ENCODE results near the gene PIPOX.
"Not testable (repeated sequence)": the region's sequence is repeated elsewhere in the genome, so short reads cannot be mapped to it uniquely, and the experiment has no call there.

PIPOX gene

DNA sequence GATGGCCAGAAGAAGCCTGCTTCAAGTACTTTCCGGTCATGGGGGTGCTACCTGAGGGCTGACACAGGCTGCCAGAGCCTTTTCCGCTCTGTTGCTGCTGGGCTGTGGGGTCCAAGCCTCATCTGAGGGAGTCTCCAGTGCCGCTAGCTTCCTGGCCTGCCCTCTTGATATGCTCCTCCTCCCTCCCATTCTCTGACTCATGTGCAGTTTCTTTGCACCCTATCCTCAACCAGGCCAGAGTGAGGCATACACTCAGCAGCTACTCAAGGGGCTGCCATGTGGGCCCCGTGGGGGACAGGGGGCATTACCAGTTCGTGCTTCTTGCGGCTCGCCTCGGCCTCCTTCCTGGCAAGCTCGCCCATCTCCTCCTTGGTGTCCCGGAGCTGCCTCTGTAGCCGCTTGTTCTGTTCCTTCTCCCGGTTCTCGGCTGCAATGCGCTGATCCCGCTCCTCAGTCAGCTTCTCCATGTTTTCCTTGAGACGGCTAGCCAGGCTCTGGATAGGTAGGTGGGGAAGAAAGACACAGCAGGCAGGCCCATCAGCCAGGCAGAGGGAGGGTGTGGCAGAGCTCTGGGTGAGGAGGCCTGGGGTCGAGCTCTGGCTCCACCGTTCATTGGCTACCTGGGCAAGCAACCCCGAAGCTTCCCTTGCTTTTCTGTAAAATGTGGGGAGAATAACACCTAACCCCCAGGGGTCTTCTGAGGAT is 43.8 kb downstream of the PIPOX start:
- Mint-ChIP-seq H3K27me3 (ENCODE audit: low read depth) (no peaks in the 10 kb centered on the region), H3K27ac (no peak overlapping the region), H3K4me3 (no peak overlapping the region), H3K36me3 (ENCODE audit: low read depth) (peaks cover 16% of the 10 kb centered on the region), H3K4me1 (ENCODE audit: low read depth) (no peaks in the 10 kb centered on the region), H3K9me3 (no peaks in the 10 kb centered on the region)

DNA sequence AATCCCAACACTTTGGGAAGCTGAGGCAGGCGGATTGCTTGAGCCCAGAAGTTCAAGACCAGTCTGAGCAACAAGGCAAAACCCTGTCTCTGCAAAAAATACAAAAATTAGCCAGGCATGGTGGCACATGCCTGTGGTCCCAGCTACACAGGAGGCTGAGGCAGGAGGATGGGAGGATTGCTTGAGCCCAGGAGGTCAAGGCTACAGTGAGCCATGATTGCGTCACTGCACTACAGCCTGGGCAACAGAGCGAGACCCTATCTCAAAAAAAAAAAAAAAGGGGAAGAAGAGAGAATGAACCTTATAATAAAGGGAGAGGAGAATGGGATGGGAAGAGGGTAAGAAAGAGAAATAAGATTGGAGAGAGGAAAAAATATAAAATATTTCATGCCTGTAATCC is 45.8 kb downstream of the PIPOX start:
- H3K4me3 Mint-ChIP-seq; H3K27ac Mint-ChIP-seq; H3K27me3 Mint-ChIP-seq (ENCODE audit: low read depth); H3K4me1 Mint-ChIP-seq (ENCODE audit: low read depth); H3K9me3 Mint-ChIP-seq: not testable (repeated sequence)
- H3K36me3 Mint-ChIP-seq (ENCODE audit: low read depth): peaks cover 19% of the 10 kb centered on the region

DNA sequence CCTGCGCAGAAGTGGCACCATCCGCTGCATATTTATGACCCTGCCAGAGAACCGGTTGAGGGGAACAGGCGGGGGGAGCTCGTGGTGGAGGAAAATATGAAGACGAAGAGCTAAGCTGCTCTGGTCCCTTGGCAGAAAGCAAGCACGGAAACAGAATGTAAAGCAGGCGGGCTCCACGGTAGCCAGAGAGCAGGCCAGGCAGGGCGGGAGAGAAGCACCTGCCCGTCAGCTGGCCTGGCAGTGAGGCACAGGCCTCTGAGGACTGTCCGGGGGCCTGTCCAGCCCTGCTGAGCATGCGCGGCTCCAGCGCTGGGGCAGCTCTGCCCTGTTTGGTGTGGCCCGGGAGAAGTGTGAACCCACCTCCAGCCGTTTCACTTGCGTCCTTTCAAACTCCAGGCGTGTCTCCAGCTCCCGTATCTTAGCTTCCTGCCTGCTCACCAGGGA is 46.7 kb downstream of the PIPOX start:
- no peak overlapping the region for H3K27ac Mint-ChIP-seq
- H3K4me3 Mint-ChIP-seq: no peak overlapping the region
- peaks cover 23% of the 10 kb centered on the region for H3K36me3 Mint-ChIP-seq (ENCODE audit: low read depth)
- H3K27me3 Mint-ChIP-seq (ENCODE audit: low read depth): no peaks in the 10 kb centered on the region
- H3K4me1 Mint-ChIP-seq (ENCODE audit: low read depth): no peaks in the 10 kb centered on the region
- H3K9me3 Mint-ChIP-seq: no peaks in the 10 kb centered on the region

DNA sequence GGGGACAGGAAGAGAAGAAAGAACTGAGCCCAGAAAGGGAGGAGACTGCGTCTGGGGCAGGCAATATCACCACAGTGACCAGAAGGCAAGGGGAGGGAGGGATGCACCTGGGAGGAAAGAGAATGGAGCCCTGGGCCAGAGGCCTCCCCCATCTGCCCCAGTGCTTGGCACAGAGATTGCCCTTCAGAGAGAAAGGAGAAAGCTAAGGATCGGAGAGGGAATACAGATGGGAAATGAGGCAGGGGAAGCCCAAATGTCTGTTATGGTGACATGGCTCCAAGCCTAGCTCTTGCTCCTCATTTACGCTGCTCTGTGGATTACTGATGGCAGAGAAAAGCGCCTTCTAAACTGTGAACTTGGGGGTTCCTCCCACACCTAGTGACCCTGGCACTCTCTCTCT is 47.2 kb downstream of the PIPOX start:
- H3K36me3 Mint-ChIP-seq (ENCODE audit: low read depth): peaks cover 23% of the 10 kb centered on the region
- H3K4me3 Mint-ChIP-seq: no peak overlapping the region
- no peaks in the 10 kb centered on the region for H3K27me3 Mint-ChIP-seq (ENCODE audit: low read depth)
- H3K9me3 Mint-ChIP-seq: no peaks in the 10 kb centered on the region
- H3K4me1 Mint-ChIP-seq (ENCODE audit: low read depth): no peaks in the 10 kb centered on the region
- no peak overlapping the region for H3K27ac Mint-ChIP-seq

DNA sequence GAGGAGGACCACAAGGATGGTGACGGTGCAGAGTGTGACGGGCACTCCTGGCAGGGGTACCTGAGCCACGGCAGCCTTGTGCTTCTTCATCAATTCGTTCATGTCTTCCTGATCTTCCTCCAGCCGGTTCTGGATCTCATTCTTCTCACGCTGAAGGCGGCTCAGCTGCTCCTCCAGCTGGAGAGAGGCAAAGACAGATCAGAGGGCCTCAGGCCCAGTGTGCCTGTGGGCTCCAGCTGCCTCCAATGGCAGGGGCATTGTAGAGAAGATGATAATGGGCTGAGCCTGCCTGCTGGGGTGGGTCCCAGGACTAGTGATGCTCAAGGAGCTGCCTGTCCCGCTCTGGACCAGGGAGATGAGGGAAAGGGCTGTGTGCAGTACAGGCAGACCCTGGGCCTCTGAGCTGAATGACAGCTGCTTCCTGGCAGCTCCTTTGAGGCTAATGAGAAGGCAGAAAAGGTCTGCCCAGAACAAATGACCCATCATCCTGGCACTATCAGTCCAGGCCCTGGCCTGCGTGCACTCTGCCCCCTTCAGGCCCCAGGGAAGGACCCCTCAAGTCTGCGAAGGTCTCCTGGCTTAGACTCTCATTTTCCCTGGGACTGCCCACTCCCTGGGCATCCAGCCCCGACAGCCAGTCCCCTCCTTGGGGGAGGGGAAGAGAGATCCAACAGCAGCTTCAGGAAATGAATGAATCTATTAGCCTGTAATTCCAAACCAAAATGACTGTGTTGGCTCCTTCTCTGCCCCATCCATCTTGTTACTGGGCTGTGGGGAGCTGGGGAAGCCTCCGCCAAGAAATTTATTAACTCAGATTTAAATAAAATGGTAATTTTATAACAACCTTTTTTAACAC is 48.0 kb downstream of the PIPOX start:
- H3K4me1 Mint-ChIP-seq (ENCODE audit: low read depth): no peaks in the 10 kb centered on the region
- H3K36me3 Mint-ChIP-seq (ENCODE audit: low read depth): peaks cover 23% of the 10 kb centered on the region
- no peak overlapping the region for H3K4me3 Mint-ChIP-seq
- H3K27ac Mint-ChIP-seq: no peak overlapping the region
- no peaks in the 10 kb centered on the region for H3K9me3 Mint-ChIP-seq
- H3K27me3 Mint-ChIP-seq (ENCODE audit: low read depth): no peaks in the 10 kb centered on the region

DNA sequence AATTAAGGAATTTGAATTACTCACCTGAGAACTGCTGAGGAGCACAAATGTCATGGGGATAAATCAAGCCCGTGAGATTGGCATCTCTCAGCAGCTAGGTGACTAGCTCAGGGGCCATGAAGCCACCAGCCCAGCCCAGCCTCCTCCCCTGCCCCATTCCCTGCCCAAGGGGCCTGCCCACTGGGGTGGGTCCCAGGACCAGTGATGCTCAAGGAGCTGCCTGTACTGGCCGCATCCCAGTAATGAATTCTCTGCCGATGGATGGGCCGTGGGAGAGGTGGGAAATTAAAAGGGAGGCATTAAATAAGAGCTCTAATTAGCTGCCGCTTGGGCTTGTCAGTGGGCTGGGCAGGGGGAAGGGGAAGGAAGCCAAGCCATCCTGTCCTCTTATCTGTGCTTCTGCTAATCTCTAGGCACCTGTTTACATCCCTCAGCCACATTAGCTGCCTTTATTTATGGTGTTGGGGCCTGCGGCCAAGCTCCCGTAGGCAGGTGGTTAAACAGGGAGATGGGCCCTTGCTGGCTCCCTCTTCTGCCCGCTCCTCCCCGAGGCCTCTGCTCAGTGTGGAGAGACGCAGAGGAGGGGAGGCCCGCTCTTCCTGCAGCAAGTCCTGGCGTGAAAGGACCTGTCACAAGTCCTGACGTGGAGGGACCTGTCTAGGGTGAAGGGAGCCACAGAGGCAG is 48.8 kb downstream of the PIPOX start:
- Mint-ChIP-seq H3K4me1 (ENCODE audit: low read depth) (no peaks in the 10 kb centered on the region), H3K27me3 (ENCODE audit: low read depth) (no peaks in the 10 kb centered on the region), H3K36me3 (ENCODE audit: low read depth) (peaks cover 26% of the 10 kb centered on the region), H3K27ac (no peak overlapping the region), H3K9me3 (no peaks in the 10 kb centered on the region), H3K4me3 (no peak overlapping the region)

DNA sequence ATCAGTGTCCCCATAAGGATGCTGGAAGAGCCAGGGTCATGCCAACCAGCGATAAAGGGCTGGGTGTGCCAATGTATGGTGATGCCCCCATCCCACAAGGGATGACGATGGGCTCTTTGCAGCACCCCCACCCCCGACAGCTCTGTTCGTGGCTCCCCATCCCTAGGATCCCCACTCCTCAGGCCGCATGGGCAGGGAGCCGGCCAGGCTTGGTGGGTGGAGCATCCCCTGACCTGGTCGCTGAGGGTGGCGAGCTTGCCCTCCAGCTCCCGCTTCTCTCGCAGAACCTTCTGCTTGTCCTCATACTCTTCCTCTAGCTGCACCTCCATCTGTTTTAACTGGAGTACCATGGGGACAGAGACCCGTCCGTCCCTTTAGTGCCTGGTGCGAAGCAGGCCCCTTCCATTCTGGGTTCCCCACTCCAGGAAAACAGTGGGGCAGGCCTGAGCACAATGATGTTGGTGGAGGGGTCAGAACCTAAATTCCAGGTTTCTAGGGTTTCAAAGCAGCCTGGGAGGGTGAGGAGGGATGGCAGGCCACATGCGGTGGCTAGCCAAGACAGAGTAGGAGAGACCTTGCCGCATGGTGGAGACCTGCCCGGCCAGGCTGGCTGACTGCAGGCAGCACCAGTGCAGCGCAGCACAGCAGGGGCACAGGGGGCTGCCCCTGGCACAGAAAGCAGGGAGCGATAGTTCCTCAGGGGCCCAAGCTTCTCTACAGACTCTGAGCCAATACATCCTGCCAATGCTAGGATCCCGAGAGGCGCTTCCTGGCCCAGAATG is 50.3 kb downstream of the PIPOX start:
- no peaks in the 10 kb centered on the region for H3K9me3 Mint-ChIP-seq
- no peaks in the 10 kb centered on the region for H3K4me1 Mint-ChIP-seq (ENCODE audit: low read depth)
- no peak overlapping the region for H3K27ac Mint-ChIP-seq
- H3K36me3 Mint-ChIP-seq (ENCODE audit: low read depth): peaks cover 27% of the 10 kb centered on the region
- H3K27me3 Mint-ChIP-seq (ENCODE audit: low read depth): no peaks in the 10 kb centered on the region
- H3K4me3 Mint-ChIP-seq: no peak overlapping the region

DNA sequence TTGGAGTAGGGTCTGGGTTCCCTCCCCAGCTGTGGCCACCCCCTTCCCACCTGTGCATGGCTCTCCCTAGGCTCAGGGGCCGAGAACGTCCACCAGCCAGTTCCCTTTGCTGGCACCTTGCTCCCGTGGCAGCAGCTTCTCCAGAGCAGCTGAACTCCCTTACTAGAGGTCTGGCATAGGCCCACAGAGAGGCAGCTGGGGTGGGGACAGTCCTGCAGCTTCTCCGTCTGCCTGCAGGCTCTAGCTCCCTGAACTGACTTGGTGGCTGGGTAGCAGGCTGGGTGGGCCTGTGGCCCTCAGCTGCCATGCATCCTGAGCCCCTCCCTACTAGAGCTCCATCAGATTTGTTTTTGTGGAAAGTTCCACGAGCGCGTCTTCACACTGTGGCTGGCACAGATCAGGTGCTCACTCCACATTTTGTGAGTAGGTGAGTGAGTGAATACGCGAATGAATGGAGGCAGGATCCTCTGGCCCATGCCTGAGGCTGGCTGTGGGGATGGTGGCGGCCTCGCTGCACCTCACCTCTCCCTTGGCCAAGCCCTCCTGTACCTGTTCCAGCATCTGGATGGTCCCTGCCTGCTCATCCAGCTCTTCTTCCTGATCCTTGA is 51.3 kb downstream of the PIPOX start:
- peaks cover 27% of the 10 kb centered on the region for H3K36me3 Mint-ChIP-seq (ENCODE audit: low read depth)
- no peaks in the 10 kb centered on the region for H3K9me3 Mint-ChIP-seq
- H3K27me3 Mint-ChIP-seq (ENCODE audit: low read depth): no peaks in the 10 kb centered on the region
- H3K4me1 Mint-ChIP-seq (ENCODE audit: low read depth): no peaks in the 10 kb centered on the region
- no peak overlapping the region for H3K4me3 Mint-ChIP-seq
- H3K27ac Mint-ChIP-seq: no peak overlapping the region

DNA sequence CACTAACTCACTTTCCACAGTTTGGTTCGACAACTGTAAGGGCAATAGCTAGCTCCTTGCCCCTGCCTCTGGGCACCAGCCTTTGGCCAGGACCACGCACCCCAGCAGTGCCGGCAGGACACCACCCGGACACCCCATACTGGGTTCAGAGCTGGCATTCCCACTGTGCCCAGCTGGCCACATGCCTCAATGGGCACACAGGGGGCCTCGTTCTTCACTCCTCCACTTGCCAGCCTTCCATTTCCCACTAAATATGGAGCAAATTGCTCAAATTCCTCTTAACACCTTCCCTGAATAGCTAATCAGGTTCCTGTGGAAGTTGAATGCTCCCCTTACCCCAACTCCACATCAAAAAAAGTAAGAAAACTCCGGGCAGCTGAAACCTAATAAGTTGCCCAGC is 52.5 kb downstream of the PIPOX start:
- Mint-ChIP-seq H3K4me1 (ENCODE audit: low read depth) (peaks cover 2% of the 10 kb centered on the region), H3K9me3 (no peaks in the 10 kb centered on the region), H3K27ac (no peak overlapping the region), H3K27me3 (ENCODE audit: low read depth) (no peaks in the 10 kb centered on the region), H3K36me3 (ENCODE audit: low read depth) (peaks cover 22% of the 10 kb centered on the region), H3K4me3 (no peak overlapping the region)

DNA sequence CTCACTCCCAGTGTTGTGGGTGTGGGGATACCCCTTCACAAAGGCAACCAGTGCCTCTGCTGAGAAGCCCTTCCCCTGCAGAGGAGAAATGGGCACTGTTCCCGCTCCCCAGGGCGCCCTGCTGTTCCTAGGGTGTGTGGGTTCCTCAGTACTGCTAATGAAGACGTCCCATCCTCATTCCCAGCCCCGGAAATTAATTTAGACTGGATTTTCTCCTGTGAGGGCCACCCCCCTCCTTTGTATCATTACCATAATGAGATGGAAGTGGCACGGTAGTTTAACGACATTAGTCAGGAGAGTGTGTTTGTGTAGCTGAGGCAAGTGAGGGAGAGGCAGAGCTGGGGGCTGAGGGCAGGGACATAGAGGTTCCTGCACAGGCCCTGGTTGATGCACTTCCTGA is 53.2 kb downstream of the PIPOX start:
- H3K27ac Mint-ChIP-seq: no peak overlapping the region
- H3K4me1 Mint-ChIP-seq (ENCODE audit: low read depth): peaks cover 2% of the 10 kb centered on the region
- H3K27me3 Mint-ChIP-seq (ENCODE audit: low read depth): no peaks in the 10 kb centered on the region
- peaks cover 19% of the 10 kb centered on the region for H3K36me3 Mint-ChIP-seq (ENCODE audit: low read depth)
- H3K9me3 Mint-ChIP-seq: no peaks in the 10 kb centered on the region
- no peak overlapping the region for H3K4me3 Mint-ChIP-seq

DNA sequence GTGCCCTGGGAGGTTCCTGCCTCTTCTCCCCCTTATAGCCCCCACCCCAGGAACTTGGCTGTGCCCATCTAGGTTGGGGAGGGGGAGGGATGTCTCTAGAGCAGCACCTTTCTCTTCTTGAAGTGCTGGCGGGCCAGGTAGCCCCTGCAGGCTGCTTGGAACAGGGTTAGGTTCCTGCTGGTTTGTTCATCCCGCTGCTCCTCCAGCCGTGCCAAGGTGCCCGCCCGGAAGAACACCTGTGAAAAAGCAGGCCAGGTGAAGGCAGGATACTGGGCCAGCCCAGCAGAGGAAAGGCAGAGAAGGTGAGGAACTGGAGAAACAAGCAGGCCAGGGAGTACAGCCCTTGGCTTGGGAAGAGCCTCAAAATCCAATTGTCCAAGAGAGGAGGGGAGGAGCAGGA is 56.6 kb downstream of the PIPOX start:
- Mint-ChIP-seq H3K27me3 (ENCODE audit: low read depth) (no peaks in the 10 kb centered on the region), H3K4me1 (ENCODE audit: low read depth) (peaks cover 2% of the 10 kb centered on the region), H3K9me3 (no peaks in the 10 kb centered on the region), H3K4me3 (no peak overlapping the region), H3K36me3 (ENCODE audit: low read depth) (peaks cover 27% of the 10 kb centered on the region), H3K27ac (peak overlapping the region; percentile 64)

DNA sequence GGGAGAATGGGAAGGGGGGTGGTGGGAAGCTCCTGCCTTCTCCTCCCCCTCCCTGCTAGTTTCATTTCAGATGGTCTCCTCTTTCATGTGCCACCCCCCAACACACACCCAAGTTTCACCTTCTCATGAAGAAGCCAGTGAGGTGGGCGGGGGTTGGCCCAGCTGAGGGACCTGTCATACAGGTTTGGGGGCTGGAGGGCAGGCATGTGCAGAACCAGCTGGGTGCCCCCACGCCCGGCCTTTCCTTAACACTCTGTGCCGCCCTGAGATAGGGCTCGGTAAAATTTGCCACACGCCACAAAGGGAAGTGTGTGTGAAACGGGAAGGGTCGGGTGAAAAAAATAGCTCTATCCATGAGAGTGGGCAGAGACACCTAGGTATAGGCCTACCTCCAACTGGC is 57.4 kb downstream of the PIPOX start:
- Mint-ChIP-seq H3K27me3 (ENCODE audit: low read depth) (no peaks in the 10 kb centered on the region), H3K9me3 (no peaks in the 10 kb centered on the region), H3K4me3 (no peak overlapping the region), H3K4me1 (ENCODE audit: low read depth) (peaks cover 2% of the 10 kb centered on the region), H3K36me3 (ENCODE audit: low read depth) (peaks cover 32% of the 10 kb centered on the region), H3K27ac (no peak overlapping the region)

DNA sequence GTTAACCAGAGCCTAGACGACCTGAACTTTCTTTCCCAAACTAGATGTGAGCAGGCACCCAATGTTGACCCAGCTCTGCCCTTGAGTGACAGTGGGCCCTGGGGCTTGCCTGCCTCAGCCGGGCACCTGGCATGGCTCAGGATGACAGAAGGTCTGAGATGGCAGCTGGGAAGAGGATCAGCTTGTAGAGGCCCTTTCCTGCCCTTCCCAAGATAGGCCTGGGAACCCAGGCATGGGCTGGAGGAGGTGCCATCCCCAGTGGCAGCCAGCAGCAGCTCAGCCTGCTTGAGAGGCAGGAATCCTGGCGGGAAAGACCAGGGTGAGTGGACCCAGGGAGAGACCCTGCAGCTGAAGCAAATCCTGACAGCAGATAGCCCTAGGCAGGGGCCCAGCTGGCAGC is 59.1 kb downstream of the PIPOX start:
- Mint-ChIP-seq H3K9me3 (no peaks in the 10 kb centered on the region), H3K27ac (no peak overlapping the region), H3K4me3 (no peak overlapping the region), H3K27me3 (ENCODE audit: low read depth) (no peaks in the 10 kb centered on the region), H3K4me1 (ENCODE audit: low read depth) (peaks cover 2% of the 10 kb centered on the region), H3K36me3 (ENCODE audit: low read depth) (peaks cover 36% of the 10 kb centered on the region)

DNA sequence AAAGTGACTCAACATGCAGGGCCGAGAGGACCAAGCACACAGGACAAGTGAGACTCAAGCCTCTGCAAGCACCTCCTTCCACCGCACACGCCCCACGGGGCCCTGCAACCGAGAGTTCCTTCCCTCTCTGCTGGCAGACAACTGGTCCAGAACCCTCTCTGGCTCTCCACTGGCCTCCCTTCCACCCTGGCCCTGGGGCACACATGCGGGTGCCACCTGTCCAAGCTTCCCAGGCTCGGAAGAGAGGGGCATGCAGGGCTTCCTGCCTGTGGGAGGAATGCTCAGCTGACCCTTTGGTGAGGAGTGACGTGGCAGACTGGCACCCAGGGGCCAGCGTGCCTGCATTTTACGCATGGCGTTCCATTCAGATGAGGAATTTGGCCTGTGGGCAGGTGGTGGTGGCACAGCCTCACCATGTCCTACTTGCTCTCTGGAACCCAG is 59.8 kb downstream of the PIPOX start:
- Mint-ChIP-seq H3K4me1 (ENCODE audit: low read depth) (peaks cover 2% of the 10 kb centered on the region), H3K27ac (no peak overlapping the region), H3K4me3 (no peak overlapping the region), H3K9me3 (no peaks in the 10 kb centered on the region), H3K27me3 (ENCODE audit: low read depth) (no peaks in the 10 kb centered on the region), H3K36me3 (ENCODE audit: low read depth) (peaks cover 36% of the 10 kb centered on the region)
